A549 treated with CpdA at 1 μM for 4 hours (cell line): ENCODE results near the gene LIG3. TPM values are rescaled to one million over a fixed set of nuclear protein-coding genes. Genes with fewer than 3 reads are reported as not detected.

Experiments used
- total RNA-seq: library from RNA; stranded (reverse); fragments of 200-300 nt; extraction: Qiagen RNA extraction; gene quantifications from 5 replicates; pipeline ENCODE4 v1.2.3, GENCODE V29; 2022; ENCODE audit warnings: low read depth

The LIG3 gene
- total RNA-seq = 16.2 to 22.3 TPM (median 22.1 TPM) in 5 replicates

DNA sequence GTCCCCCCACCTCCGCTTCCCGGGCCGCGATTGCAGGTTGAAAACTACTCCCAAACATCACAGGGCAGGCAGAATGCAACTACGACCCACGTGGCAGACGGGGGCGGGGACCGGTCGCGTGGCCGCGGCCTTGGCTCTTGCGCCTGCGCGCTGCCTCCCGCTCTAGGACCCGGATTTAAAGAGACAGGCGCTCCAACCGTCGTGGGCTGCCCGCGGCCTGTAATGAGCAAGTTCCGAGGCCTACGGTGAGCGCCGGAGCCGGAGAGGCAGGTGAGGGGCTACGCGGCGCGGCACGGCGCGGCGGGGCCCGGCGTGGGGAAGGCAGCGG lies at the start of gene LIG3:
Gene LIG3, plus strand, starts transcription at position 160 of the 328 bp plus-strand sequence. CDS start 2,494 bp downstream, outside the sequence.

GRCh38 chr17:34961093-34961911 lies 19.0 kb upstream of the LIG3 start, which contains the start of the genes CCT6B and ZNF830:
CCT6B (minus strand) TSS chr17:34961460; CDS start chr17:34961393, 67 bp downstream.
ZNF830 (plus strand) TSS chr17:34961540; CDS start chr17:34961567, 27 bp downstream.

Other genes starting within 250 kb of the LIG3 start
- gene CCT6B, start 19.1 kb upstream of the LIG3 start, total RNA-seq = 0.85 to 1.6 TPM (median 1.2 TPM) in 5 replicates
- gene ZNF830, start 19.0 kb upstream of the LIG3 start, total RNA-seq = 14.4 to 19.1 TPM (median 14.9 TPM) in 5 replicates
- 42.8 to 57.1 TPM (median 50.9 TPM) in 5 replicates for gene RFFL, start 83.2 kb downstream of the LIG3 start, total RNA-seq
- 22.6 to 32.7 TPM (median 26.8 TPM) in 5 replicates for gene RAD51D, start 139.3 kb downstream of the LIG3 start, total RNA-seq
- not detected in 5 replicates for gene FNDC8, start 141.1 kb downstream of the LIG3 start, total RNA-seq
- gene NLE1, start 161.8 kb downstream of the LIG3 start, total RNA-seq = 36.0 to 40.6 TPM (median 36.3 TPM) in 5 replicates
- gene UNC45B, start 167.3 kb downstream of the LIG3 start, total RNA-seq = not detected in 5 replicates
- gene SLC35G3, start 213.9 kb downstream of the LIG3 start, total RNA-seq = not detected in 5 replicates